Muscle layer of duodenum (tissue), 2 donors: ENCODE measurements around the gene MED27.

Source experiments
- H3K27ac ChIP-seq: one replicate; pipeline ENCODE4 v1.7.0; 2013; ENCODE audit warnings: mild to moderate bottlenecking, low read length
- H3K27me3 ChIP-seq: one replicate; pipeline ENCODE4 v1.7.0; 2013; ENCODE audit warnings: low read depth, mild to moderate bottlenecking, control low read depth, low read length
- H3K36me3 ChIP-seq, 2 donors: one replicate each; pipeline ENCODE4 v1.7.0; 2013; ENCODE audit warnings: low read length in 2 of 2, control low read depth in 1 of 2, mild to moderate bottlenecking in 1 of 2; ENCODE audit not compliant: insufficient read depth in 2 of 2, control insufficient read depth in 1 of 2
- H3K4me1 ChIP-seq, 2 donors: one replicate each; pipeline ENCODE4 v1.7.0; 2013; ENCODE audit warnings: low read length in 2 of 2, mild to moderate bottlenecking in 2 of 2, control low read depth in 1 of 2, moderate library complexity in 1 of 2; ENCODE audit not compliant: insufficient read depth in 2 of 2, control insufficient read depth in 1 of 2
- H3K4me3 ChIP-seq, 2 donors: one replicate each; pipeline ENCODE4 v1.7.0; 2013; ENCODE audit warnings: low read length in 2 of 2, low read depth in 1 of 2, mild to moderate bottlenecking in 1 of 2
- H3K9me3 ChIP-seq, 2 donors: one replicate each; pipeline ENCODE4 v1.7.0; 2013; ENCODE audit warnings: low read length in 2 of 2, control low read depth in 1 of 2, mild to moderate bottlenecking in 1 of 2; ENCODE audit not compliant: control insufficient read depth in 1 of 2
- donor health status: healthy.

MED27 gene

DNA sequence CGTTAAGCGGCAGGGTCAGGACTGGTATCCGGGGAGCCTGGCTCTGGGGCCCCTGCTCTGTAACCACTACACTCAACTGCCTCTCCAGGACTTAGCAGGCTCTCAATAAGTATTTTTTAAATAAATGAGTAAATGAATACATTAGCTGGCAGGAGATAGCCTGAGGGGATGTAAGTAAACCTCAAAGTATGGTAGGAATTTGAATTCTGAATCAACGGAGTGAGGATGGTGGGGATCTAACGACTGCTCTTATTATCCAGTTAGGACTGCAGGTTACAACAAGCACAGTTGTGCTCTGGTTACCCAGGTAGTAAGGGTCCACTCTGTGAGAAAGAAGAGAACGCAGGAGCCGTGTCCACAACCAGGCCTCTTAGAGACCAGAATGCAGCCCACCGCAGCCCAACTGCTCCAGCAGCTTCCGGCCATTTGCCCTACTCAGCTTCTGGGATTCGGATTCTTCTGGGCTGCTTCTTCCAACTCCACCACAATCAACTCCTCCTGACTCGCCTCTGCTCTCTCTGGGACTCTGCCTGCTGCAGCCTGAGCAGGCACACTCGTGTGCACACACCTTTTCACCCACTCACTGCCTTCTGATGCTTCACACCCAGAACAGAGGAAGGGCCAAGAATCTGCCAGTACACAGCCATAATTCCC lies 52.6 kb downstream of the MED27 start:
- H3K4me1 ChIP-seq: peaks cover 0 to 6% of the 10 kb centered on the region in 2 donors
- H3K27me3 ChIP-seq: no peaks in the 10 kb centered on the region
- no peak overlapping the region for H3K27ac ChIP-seq
- H3K4me3 ChIP-seq: no peak overlapping the region
- H3K9me3 ChIP-seq: no peaks in the 10 kb centered on the region
- H3K36me3 ChIP-seq: no peaks in the 10 kb centered on the region

DNA sequence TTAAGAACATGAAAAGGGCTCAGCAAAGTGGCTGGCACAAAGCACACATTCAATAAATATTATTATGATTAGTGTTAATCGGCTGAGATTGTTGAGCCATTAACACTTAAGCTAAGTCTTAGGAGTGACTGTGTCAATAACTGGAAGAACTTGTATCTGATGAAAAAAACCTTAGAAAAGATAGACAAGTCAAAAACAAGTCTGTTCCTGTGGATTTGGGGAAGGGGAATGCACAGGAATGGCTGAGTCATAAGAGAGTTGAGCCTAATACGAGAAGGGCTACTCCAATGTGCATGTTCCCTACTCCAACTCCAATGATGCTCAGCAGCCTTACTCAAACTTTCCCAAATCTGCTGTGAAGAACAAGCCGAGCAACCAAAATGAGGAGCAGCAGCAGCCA lies 53.9 kb downstream of the MED27 start:
- H3K9me3 ChIP-seq: no peaks in the 10 kb centered on the region
- H3K4me3 ChIP-seq: no peak overlapping the region
- no peak overlapping the region for H3K27ac ChIP-seq
- no peaks in the 10 kb centered on the region for H3K36me3 ChIP-seq
- peaks cover 4 to 12% of the 10 kb centered on the region in 2 donors for H3K4me1 ChIP-seq
- H3K27me3 ChIP-seq: no peaks in the 10 kb centered on the region

DNA sequence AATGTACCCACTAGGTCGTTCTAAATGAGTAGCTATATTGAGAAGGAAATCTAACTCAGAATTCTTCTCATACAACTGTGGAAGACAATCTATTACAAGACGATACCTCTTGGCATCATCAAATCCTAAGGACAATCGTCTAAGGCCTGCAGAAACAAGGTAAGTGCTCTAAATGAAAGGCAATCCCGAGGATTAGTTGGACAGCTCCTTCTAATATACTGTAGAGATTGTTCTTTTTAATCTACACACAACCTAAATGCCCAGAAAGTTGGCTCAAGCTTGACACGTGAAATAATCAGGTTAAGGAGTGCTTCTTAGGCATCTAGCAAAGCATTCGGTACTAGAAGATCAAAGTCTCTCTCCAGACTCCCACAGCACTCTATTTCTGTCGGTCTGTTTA lies 55.1 kb downstream of the MED27 start:
- no peaks in the 10 kb centered on the region for H3K9me3 ChIP-seq
- no peaks in the 10 kb centered on the region for H3K36me3 ChIP-seq
- peaks cover 5 to 11% of the 10 kb centered on the region in 2 donors for H3K4me1 ChIP-seq
- no peak overlapping the region for H3K4me3 ChIP-seq
- no peaks in the 10 kb centered on the region for H3K27me3 ChIP-seq
- no peak overlapping the region for H3K27ac ChIP-seq

DNA sequence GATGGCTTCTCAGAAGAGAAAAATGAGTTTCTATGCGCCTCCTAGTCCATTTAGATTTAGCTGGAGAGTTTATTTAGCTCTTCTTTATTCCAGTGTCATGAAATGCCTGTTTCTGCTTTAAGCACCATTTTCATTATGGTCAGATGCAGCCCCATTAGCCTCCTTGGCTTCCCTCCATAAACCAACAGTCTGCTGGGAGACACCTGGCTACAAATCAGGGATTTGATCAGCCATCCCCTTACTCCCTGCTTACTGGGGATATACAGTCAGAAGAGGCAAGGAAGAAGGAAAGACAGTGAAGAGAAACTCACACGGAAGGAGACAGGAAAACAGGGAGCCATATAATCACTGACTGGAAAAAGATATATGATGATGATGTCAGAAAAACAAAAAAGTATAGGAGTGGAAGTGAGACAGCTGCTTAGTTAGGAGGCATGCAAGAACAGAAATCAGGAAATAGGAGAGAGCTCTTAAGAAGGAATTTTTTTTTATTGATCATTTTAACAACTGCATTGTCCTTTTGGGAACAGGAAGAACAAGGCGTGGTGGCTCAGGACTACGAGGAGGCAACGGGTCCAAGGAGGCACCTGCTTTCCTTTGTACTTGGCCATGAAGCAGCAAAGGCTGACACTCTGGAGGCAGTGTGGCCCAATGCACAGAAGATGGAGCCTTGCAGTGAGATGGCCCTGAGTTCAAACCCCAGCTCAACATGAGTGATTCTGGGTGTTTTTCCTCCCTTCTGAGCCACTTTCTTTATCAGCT lies 56.1 kb downstream of the MED27 start:
- Histone ChIP-seq H3K27me3 (no peaks in the 10 kb centered on the region), H3K4me1 (peaks cover 5 to 8% of the 10 kb centered on the region in 2 donors), H3K36me3 (no peaks in the 10 kb centered on the region), H3K9me3 (no peaks in the 10 kb centered on the region), H3K4me3 (no peak overlapping the region), H3K27ac (no peak overlapping the region)

DNA sequence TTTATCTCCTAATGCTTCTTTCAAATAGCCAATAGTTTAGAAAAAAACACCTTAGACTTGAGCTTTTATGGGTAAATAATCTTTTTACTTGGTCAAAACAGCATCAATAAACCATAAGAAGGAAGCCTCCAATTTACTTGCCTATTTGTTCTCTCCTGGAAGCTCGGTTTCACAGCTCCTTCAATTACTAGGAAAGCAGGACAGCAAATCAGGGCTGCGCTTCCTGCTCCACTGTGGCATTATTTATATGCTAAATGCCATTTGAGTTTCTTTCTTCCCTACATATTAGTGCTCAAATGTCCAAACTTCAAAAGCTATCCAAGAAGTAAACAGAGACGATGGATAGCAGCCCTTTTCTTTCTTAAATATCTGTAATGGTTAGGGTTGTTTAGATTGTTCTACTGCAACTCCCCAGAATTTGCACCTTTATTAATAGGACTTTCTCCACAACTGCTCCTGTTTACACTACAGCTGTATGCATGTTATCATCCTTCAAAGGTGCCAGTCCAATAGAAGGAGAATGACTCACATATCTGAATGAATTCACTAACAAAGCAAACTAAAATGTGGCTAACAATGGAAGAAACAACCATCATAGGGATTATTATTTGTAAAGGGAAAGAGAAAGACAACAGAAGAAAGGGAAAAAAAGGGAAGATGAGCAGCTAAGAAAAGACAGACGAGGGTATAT lies 58.7 kb downstream of the MED27 start:
- Histone ChIP-seq H3K36me3 (no peaks in the 10 kb centered on the region), H3K4me3 (no peak overlapping the region), H3K9me3 (no peaks in the 10 kb centered on the region), H3K4me1 (peaks cover 5 to 8% of the 10 kb centered on the region in 2 donors), H3K27ac (no peak overlapping the region), H3K27me3 (no peaks in the 10 kb centered on the region)

DNA sequence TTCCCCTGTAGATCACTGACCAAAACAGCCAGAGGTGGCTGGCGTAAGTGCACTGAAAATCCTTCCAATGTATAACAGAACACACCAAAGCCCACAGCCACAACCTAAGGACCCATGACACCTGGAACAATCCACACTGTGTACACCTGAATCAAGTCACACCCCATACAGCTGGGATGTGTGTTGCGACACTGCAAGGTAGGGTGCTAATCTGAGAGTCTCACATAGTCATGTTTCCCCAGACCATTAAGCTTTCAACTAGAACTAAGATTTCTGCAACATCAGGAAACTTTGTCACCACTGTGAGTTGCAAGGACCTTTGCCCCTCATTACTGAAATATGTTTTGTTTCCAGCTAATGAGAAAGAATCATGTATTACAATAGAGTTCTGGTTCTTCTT lies 59.4 kb downstream of the MED27 start:
- Histone ChIP-seq H3K27ac (no peak overlapping the region), H3K4me1 (peaks cover 5 to 8% of the 10 kb centered on the region in 2 donors), H3K27me3 (no peaks in the 10 kb centered on the region), H3K36me3 (no peaks in the 10 kb centered on the region), H3K4me3 (no peak overlapping the region), H3K9me3 (no peaks in the 10 kb centered on the region)

DNA sequence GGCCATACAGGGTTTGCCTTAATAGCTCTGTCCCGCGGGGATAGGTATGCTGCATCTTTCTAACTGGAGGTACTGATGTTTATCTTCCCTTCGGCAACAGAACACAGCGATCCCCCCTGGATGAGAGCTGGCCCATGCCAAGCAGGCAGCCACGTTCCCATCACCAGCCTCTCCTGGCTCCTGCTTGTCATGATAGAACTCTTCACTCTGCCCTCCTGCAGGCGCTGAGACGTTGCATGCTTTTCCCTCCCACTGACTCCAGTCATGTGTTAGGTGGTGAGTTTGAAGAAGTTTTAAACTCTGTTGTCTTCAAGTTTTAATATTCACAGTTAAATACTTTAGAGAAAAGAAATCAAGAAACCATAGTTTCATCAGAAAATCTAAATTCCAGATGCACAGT lies 60.0 kb downstream of the MED27 start:
- H3K4me3 ChIP-seq: no peak overlapping the region
- peaks cover 5 to 8% of the 10 kb centered on the region in 2 donors for H3K4me1 ChIP-seq
- no peak overlapping the region for H3K27ac ChIP-seq
- H3K36me3 ChIP-seq: no peaks in the 10 kb centered on the region
- no peaks in the 10 kb centered on the region for H3K9me3 ChIP-seq
- no peaks in the 10 kb centered on the region for H3K27me3 ChIP-seq

DNA sequence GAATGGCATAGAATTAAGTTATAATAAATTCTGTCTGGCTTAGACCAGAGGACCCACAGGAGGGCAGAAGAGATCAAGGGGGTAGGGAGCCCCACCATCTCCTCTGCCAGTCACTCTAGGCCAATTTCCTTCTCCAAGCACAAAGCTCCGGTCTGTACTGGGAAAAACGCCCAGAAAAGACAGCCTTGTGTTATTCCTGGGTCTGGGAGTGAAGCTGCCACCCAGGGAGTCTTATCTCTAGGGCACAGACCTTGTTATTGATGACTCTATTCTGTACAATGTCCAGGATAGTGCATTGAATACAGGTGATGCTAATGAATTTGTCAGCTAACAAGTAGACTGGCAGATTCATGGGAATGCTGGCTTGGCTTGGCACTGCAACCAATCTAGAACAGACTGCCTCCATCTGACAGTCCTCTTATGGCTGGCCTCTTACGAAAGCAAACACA lies 60.7 kb downstream of the MED27 start:
- H3K27me3 ChIP-seq: no peaks in the 10 kb centered on the region
- H3K36me3 ChIP-seq: no peaks in the 10 kb centered on the region
- H3K9me3 ChIP-seq: no peaks in the 10 kb centered on the region
- peaks cover 5 to 8% of the 10 kb centered on the region in 2 donors for H3K4me1 ChIP-seq
- H3K4me3 ChIP-seq: no peak overlapping the region
- no peak overlapping the region for H3K27ac ChIP-seq

DNA sequence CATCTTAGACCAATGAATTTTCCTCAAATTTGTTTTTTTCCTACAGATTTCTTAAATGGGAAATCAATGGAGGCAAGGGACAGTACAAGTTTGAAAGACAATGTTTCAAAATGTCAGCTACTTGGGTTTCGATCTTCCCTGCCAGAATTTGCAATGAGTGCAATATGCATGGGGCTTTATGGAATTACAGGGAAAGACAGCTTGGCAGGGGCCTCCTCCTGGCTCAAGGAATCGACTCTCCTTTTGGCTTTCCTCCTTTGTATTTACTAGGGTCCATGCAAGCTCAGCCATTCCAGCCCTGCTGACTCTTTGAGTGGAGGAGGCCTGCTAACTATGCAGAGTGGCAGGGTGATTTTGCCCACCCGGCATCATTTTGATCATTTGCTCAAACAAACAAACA lies 63.2 kb downstream of the MED27 start:
- Histone ChIP-seq H3K9me3 (no peaks in the 10 kb centered on the region), H3K27ac (no peak overlapping the region), H3K36me3 (peaks cover 5 to 6% of the 10 kb centered on the region in 2 donors), H3K4me1 (peaks cover 5 to 12% of the 10 kb centered on the region in 2 donors), H3K4me3 (no peak overlapping the region), H3K27me3 (no peaks in the 10 kb centered on the region)

DNA sequence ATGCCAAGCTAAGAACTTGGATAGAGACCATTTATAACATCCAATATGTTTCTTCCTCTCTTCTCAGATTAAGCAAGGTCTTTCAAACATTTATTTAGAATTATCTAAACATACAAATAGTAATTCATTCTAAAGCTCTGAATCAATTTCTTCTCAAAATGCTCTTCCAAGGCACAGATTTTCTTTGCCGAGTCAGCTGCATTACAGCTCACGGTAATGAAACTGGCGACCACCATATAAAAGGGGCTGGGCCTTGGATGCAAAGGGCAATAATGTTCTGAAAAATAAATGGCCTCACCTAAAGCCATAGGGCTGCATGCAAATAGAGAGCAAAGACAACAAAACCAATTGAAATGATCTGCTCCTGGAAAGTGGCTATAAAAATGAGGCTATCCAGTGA lies 63.8 kb downstream of the MED27 start:
- H3K4me3 ChIP-seq: no peak overlapping the region
- no peaks in the 10 kb centered on the region for H3K9me3 ChIP-seq
- no peaks in the 10 kb centered on the region for H3K27me3 ChIP-seq
- peaks cover 2 to 7% of the 10 kb centered on the region in 2 donors for H3K4me1 ChIP-seq
- peaks cover 5 to 6% of the 10 kb centered on the region in 2 donors for H3K36me3 ChIP-seq
- no peak overlapping the region for H3K27ac ChIP-seq

DNA sequence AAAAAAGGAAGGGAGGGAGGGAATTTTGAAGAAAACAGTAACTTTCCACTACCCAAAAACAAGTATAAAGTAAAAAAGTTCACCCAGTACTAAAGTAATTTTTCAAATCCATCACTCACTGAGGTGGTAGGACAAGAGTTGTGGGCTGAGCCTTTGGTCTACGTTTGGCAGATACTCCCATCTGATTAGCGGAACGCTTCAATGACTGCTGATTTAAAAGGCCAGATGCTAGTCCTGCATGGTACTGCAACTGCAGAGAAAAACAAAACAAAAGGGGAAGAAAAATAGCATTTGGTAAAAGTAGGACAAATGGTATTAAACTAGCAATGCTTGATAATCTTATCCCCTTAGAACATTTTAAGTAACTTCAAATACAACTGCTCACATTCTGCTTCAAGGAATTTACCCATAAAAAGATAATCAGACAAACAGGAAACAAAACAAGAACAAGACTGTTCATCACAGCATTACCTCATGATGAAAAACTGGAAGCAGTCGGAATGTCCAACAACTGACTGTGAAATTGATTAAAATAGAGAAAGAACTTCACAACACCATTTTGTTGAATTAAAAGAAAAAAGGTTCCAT lies 65.4 kb downstream of the MED27 start:
- Histone ChIP-seq H3K4me3 (no peak overlapping the region), H3K27me3 (no peaks in the 10 kb centered on the region), H3K27ac (no peak overlapping the region), H3K4me1 (peaks cover 0 to 4% of the 10 kb centered on the region in 2 donors), H3K36me3 (peaks cover 5 to 6% of the 10 kb centered on the region in 2 donors), H3K9me3 (no peaks in the 10 kb centered on the region)
